Naive thymus-derived CD4-positive, alpha-beta T cell (primary cell): ENCODE results near the gene SGSM2. TPM values are rescaled to one million over a fixed set of nuclear protein-coding genes. Genes with fewer than 3 reads are reported as not detected.

Experiments used
- ATAC-seq: fragments of 150-1000 bp; cut with Tn5 transposase; 2 replicates; pipeline ENCODE4 v1.10.0; 2021; ENCODE audit warnings: mild to moderate bottlenecking, moderate library complexity
- CTCF ChIA-PET: fragments of 350-600 bp; sonication (Branson Sonifier 250); formaldehyde crosslinking; loops from one replicate; lab custom pipeline; 2021; ENCODE audit warnings: antibody characterized with exemption; lab: Charles Lee
- POLR2A ChIA-PET: fragments of 350-600 bp; sonication (Branson Sonifier 250); formaldehyde crosslinking; loops from one replicate; lab custom pipeline; 2021; ENCODE audit warnings: antibody characterized with exemption, inconsistent platforms; lab: Charles Lee
- DNase-seq, 9 donors: peaks; one replicate each; pipeline versions ENCODE4 v3.0.0 to v3.0.0-alpha.2; 2020 to 2022; ENCODE audit warnings: mixed read lengths in 1 of 9
- H3K27ac ChIP-seq: one replicate; pipeline ENCODE4 v1.7.0; 2013; ENCODE audit warnings: mild to moderate bottlenecking, low read depth, low read length, moderate library complexity
- H3K27me3 ChIP-seq, 2 donors: one replicate each; pipeline ENCODE4 v1.7.0; 2013; ENCODE audit warnings: low read length in 2 of 2, mild to moderate bottlenecking in 2 of 2, moderate library complexity in 2 of 2; ENCODE audit not compliant: control insufficient read depth in 2 of 2, insufficient read depth in 2 of 2
- H3K36me3 ChIP-seq, 3 experiments: 1 replicate in 2 of 3; 2 replicates in 1 of 3; pipeline ENCODE4 v1.7.0; 2013; ENCODE audit warnings: low read length in 3 of 3, mild to moderate bottlenecking in 3 of 3, moderate library complexity in 1 of 3; ENCODE audit not compliant: insufficient read depth in 3 of 3, control insufficient read depth in 2 of 3
- H3K4me1 ChIP-seq, 2 donors: one replicate each; pipeline ENCODE4 v1.7.0; 2013; ENCODE audit warnings: low read length in 2 of 2, mild to moderate bottlenecking in 2 of 2, moderate library complexity in 1 of 2; ENCODE audit not compliant: control insufficient read depth in 2 of 2, insufficient read depth in 2 of 2
- H3K4me3 ChIP-seq: 2 replicates; pipeline ENCODE4 v1.7.0; 2013; ENCODE audit warnings: mild to moderate bottlenecking, low read length
- H3K9me3 ChIP-seq, 3 experiments: 1 replicate in 2 of 3; 2 replicates in 1 of 3; pipeline ENCODE4 v1.7.0; 2013; ENCODE audit warnings: low read length in 3 of 3; ENCODE audit not compliant: control insufficient read depth in 2 of 3
- H3K27ac Mint-ChIP-seq, 9 donors: one replicate each; pipeline ENCODE4 v1.8.0; 2020 to 2022; ENCODE audit warnings: mixed read lengths in 9 of 9, mild to moderate bottlenecking in 8 of 9, moderate library complexity in 5 of 9, inconsistent platforms in 2 of 9
- H3K27me3 Mint-ChIP-seq, 5 donors: one replicate each; pipeline ENCODE4 v1.8.0; 2021 to 2022; ENCODE audit warnings: mixed read lengths in 5 of 5, mild to moderate bottlenecking in 1 of 5
- H3K36me3 Mint-ChIP-seq, 5 donors: one replicate each; pipeline ENCODE4 v1.8.0; 2020 to 2022; ENCODE audit warnings: mixed read lengths in 5 of 5, mild to moderate bottlenecking in 3 of 5, inconsistent platforms in 1 of 5
- H3K4me1 Mint-ChIP-seq, 7 donors: one replicate each; pipeline ENCODE4 v1.8.0; 2020 to 2022; ENCODE audit warnings: mixed read lengths in 7 of 7, mild to moderate bottlenecking in 3 of 7, inconsistent platforms in 1 of 7
- H3K4me3 Mint-ChIP-seq, 10 donors: one replicate each; pipeline ENCODE4 v1.8.0; 2020 to 2022; ENCODE audit warnings: mild to moderate bottlenecking in 10 of 10, mixed read lengths in 10 of 10, moderate library complexity in 6 of 10, inconsistent platforms in 2 of 10
- H3K9me3 Mint-ChIP-seq, 11 donors: one replicate each; pipeline ENCODE4 v1.8.0; 2020 to 2022; ENCODE audit warnings: mixed read lengths in 11 of 11, mild to moderate bottlenecking in 4 of 11, inconsistent platforms in 1 of 11, moderate library complexity in 1 of 11
- intact Hi-C, 2 donors: fragments of 100-400 bp; cut with micrococcal nuclease; formaldehyde crosslinking; loops; one replicate each; pipeline ENCODE4 v1.15.1; 2023
- polyA plus RNA-seq, 2 donors: library from polyadenylated mRNA; unstranded; fragments of 300-500 nt; fragmentation: Illumina TruSeq; gene quantifications; one replicate each; pipeline ENCODE4 v1.2.3, GENCODE V29; 2021
- total RNA-seq, 6 experiments: library from RNA in 5 of 6; stranded (reverse) in 5 of 6; gene quantifications; 1 replicate in 5 of 6; 2 replicates in 1 of 6; pipeline ENCODE4 v1.2.3 and lab custom pipeline; 2021 to 2026

SGSM2 gene
- total and polyA plus RNA-seq, 7 experiments from 2014 or later = 9.4 to 151 (median 118) TPM

GRCh38 chr17:2397247-2398171 lies 60.2 kb downstream of the SGSM2 start:
- no peaks in the 10 kb centered on the region for H3K9me3 ChIP-seq
- Mint-ChIP-seq H3K36me3 (no peaks in the 10 kb centered on the region), H3K27me3 (no peaks in the 10 kb centered on the region), H3K27ac (peak overlapping the region; percentile 34 to 100 (median 88)), H3K9me3 (peaks cover 0 to 12% (median 0%) of the 10 kb centered on the region in 11 donors), H3K4me1 (peaks cover 35 to 56% (median 41%) of the 10 kb centered on the region in 7 donors), H3K4me3 (peak overlapping the region; percentile 68 to 100 (median 96))
- no peaks in the 10 kb centered on the region for H3K27me3 ChIP-seq
- H3K4me3 ChIP-seq = no peak overlapping the region
- no peak for DNase-seq
- peak overlapping the region; percentile 61 for H3K27ac ChIP-seq
- intact Hi-C loops = no loop called here
- POLR2A ChIA-PET = no interaction called here
- H3K4me1 ChIP-seq = peaks cover 6 to 48% of the 10 kb centered on the region in 2 donors
- peaks cover 0 to 12% (median 0%) of the 10 kb centered on the region in 3 experiments for H3K36me3 ChIP-seq
- CTCF ChIA-PET = interaction anchor here (0.8 kb wide), 1 partner anchor 15 kb away, joined by 4 read pairs; no protein-coding TSS in a partner anchor
- no peak for ATAC-seq

GRCh38 chr17:2398182-2398581 lies 60.9 kb downstream of the SGSM2 start:
- H3K27ac ChIP-seq = peak overlapping the region; percentile 97
- Mint-ChIP-seq H3K4me3 (peak overlapping the region; percentile 68 to 100 (median 96)), H3K36me3 (no peaks in the 10 kb centered on the region), H3K9me3 (peaks cover 0 to 12% (median 0%) of the 10 kb centered on the region in 11 donors), H3K4me1 (peaks cover 37 to 63% (median 48%) of the 10 kb centered on the region in 7 donors), H3K27ac (peak overlapping the region in 8 of 9 donors; percentile 80 to 100 (median 87)), H3K27me3 (no peaks in the 10 kb centered on the region)
- no peak overlapping the region for H3K4me3 ChIP-seq
- intact Hi-C loops = no loop called here
- peaks cover 9 to 51% of the 10 kb centered on the region in 2 donors for H3K4me1 ChIP-seq
- DNase-seq = no peak
- ChIA-PET CTCF (interaction anchor here (0.6 to 0.8 kb wide), 2 partner anchors 16 to 222 kb away, joined by 4 read pairs; no protein-coding TSS in a partner anchor), POLR2A (no interaction called here)
- no peaks in the 10 kb centered on the region for H3K27me3 ChIP-seq
- no peak for ATAC-seq
- peaks cover 0 to 11% (median 0%) of the 10 kb centered on the region in 3 experiments for H3K36me3 ChIP-seq
- H3K9me3 ChIP-seq = no peaks in the 10 kb centered on the region

GRCh38 chr17:2398655-2399571 lies 61.6 kb downstream of the SGSM2 start:
- Histone ChIP-seq H3K36me3 (peaks cover 0 to 8% (median 0%) of the 10 kb centered on the region in 3 experiments), H3K4me1 (peaks cover 9 to 51% of the 10 kb centered on the region in 2 donors), H3K4me3 (peak overlapping the region; percentile 94), H3K9me3 (no peaks in the 10 kb centered on the region), H3K27me3 (no peaks in the 10 kb centered on the region), H3K27ac (peak overlapping the region; percentile 97)
- ChIA-PET POLR2A (interaction anchor here (0.6 to 5.8 kb wide), 10 partner anchors 9 to 567 kb away, joined by 3 to 82 read pairs (median 4); partner anchors contain the start of gene TSR1), CTCF (interaction anchor here (0.6 to 1.7 kb wide), 3 partner anchors 16 to 222 kb away, joined by 4 to 5 read pairs (median 4); no protein-coding TSS in a partner anchor)
- Mint-ChIP-seq H3K27me3 (no peaks in the 10 kb centered on the region), H3K27ac (peak overlapping the region; percentile 86 to 100 (median 97)), H3K4me1 (peaks cover 37 to 66% (median 48%) of the 10 kb centered on the region in 7 donors), H3K4me3 (peak overlapping the region; percentile 83 to 100 (median 99)), H3K9me3 (peaks cover 0 to 12% (median 0%) of the 10 kb centered on the region in 11 donors), H3K36me3 (no peaks in the 10 kb centered on the region)
- ATAC-seq (no peak), DNase-seq (peak in 8 of 9 donors; percentile 36 to 79 (median 49))
- intact Hi-C loops = loop anchor here in 1 of 2 donors (1.0 kb wide), 1 partner anchor 96 kb away; the partner anchor contains the start of genes SMG6 and SRR

- ChIA-PET POLR2A (interaction anchor here (0.6 to 5.8 kb wide), 12 partner anchors 10 to 568 kb away, joined by 3 to 82 read pairs (median 3); partner anchors contain the start of gene TSR1), CTCF (interaction anchor here (1.0 to 1.7 kb wide), 2 partner anchors 17 to 155 kb away, joined by 3 to 5 read pairs; no protein-coding TSS in a partner anchor)
- peaks cover 6 to 42% of the 10 kb centered on the region in 2 donors for H3K4me1 ChIP-seq
- peak overlapping the region; percentile 97 for H3K27ac ChIP-seq
- peaks cover 0 to 8% (median 0%) of the 10 kb centered on the region in 3 experiments for H3K36me3 ChIP-seq
- Mint-ChIP-seq H3K27ac (peak overlapping the region; percentile 96 to 100 (median 100)), H3K27me3 (no peaks in the 10 kb centered on the region), H3K36me3 (no peaks in the 10 kb centered on the region), H3K9me3 (peaks cover 0 to 10% (median 0%) of the 10 kb centered on the region in 11 donors), H3K4me1 (peaks cover 34 to 65% (median 42%) of the 10 kb centered on the region in 7 donors), H3K4me3 (peak overlapping the region; percentile 94 to 100 (median 99))
- DNase-seq = peak; percentile 87 to 96 (median 90)
- ATAC-seq = peak; percentile 65
- no peaks in the 10 kb centered on the region for H3K9me3 ChIP-seq
- intact Hi-C loops = loop anchor here (1.0 to 5.0 kb wide), 11 partner anchors 63 to 1237 kb away; partner anchors contain the start of genes CLUH (in 1 of the 2), CTNS (in 1 of the 2), METTL16 (in 1 of the 2) and PAFAH1B1 (in 1 of the 2)
- H3K4me3 ChIP-seq = peak overlapping the region; percentile 94
- H3K27me3 ChIP-seq = no peaks in the 10 kb centered on the region
These were observed 62.5 kb downstream of the SGSM2 start for GRCh38 chr17:2399572-2400473.

GRCh38 chr17:2400474-2400866 lies 63.2 kb downstream of the SGSM2 start:
- DNase-seq (peak; percentile 50 to 68 (median 61)), ATAC-seq (no peak)
- H3K27me3 Mint-ChIP-seq = no peaks in the 10 kb centered on the region
- peaks cover 0 to 10% (median 0%) of the 10 kb centered on the region in 11 donors for H3K9me3 Mint-ChIP-seq
- H3K27ac Mint-ChIP-seq = peak overlapping the region; percentile 96 to 100 (median 100)
- no peaks in the 10 kb centered on the region for H3K36me3 Mint-ChIP-seq
- Histone ChIP-seq H3K9me3 (no peaks in the 10 kb centered on the region), H3K36me3 (peaks cover 0 to 8% (median 0%) of the 10 kb centered on the region in 3 experiments), H3K27ac (peak overlapping the region; percentile 97), H3K4me1 (peaks cover 6 to 41% of the 10 kb centered on the region in 2 donors), H3K4me3 (peak overlapping the region; percentile 94), H3K27me3 (no peaks in the 10 kb centered on the region)
- peak overlapping the region; percentile 94 to 100 (median 99) for H3K4me3 Mint-ChIP-seq
- intact Hi-C loops = loop anchor here (2.0 to 5.0 kb wide), 10 partner anchors 64 to 1236 kb away; partner anchors contain the start of genes CLUH (in 1 of the 2), CTNS (in 1 of the 2), METTL16 (in 1 of the 2) and PAFAH1B1 (in 1 of the 2)
- CTCF ChIA-PET = interaction anchor here (1.0 to 1.7 kb wide), 3 partner anchors 8 to 155 kb away, joined by 3 to 6 read pairs (median 5); no protein-coding TSS in a partner anchor
- H3K4me1 Mint-ChIP-seq = peaks cover 34 to 66% (median 42%) of the 10 kb centered on the region in 7 donors
- POLR2A ChIA-PET = interaction anchor here (1.0 to 5.8 kb wide), 6 partner anchors 11 to 137 kb away, joined by 3 to 82 read pairs (median 8); partner anchors contain the start of gene TSR1
